Ishikawa (cell line): ENCODE results near the gene HTR3E.

ENCODE experiments used
- CREB1 ChIP-seq: IDR thresholded peaks from 2 replicates; pipeline ENCODE4 v1.6.1; 2012; ENCODE audit warnings: low read depth
- EGR1 ChIP-seq: IDR thresholded peaks from 2 replicates; pipeline ENCODE4 v1.6.1; 2012
- EP300 ChIP-seq: IDR thresholded peaks from 2 replicates; pipeline ENCODE4 v1.6.1; 2012; ENCODE audit warnings: borderline replicate concordance
- FOXM1 ChIP-seq: IDR thresholded peaks from 2 replicates; pipeline ENCODE4 v1.6.1; 2012; ENCODE audit warnings: low read depth, borderline replicate concordance
- MAX ChIP-seq: IDR thresholded peaks from 2 replicates; pipeline ENCODE4 v1.6.1; 2012
- NFIC ChIP-seq: IDR thresholded peaks from 2 replicates; pipeline ENCODE4 v1.6.1; 2012
- RAD21 ChIP-seq: IDR thresholded peaks from 2 replicates; pipeline ENCODE4 v1.6.1; 2012; ENCODE audit warnings: low read depth
- TAF1 ChIP-seq: IDR thresholded peaks from 2 replicates; pipeline ENCODE4 v1.6.1; 2012; ENCODE audit warnings: low read depth, mild to moderate bottlenecking
- TEAD4 ChIP-seq: IDR thresholded peaks from 2 replicates; pipeline ENCODE4 v1.6.1; 2012
- TF ChIP-seq, protein P1 (sequence below): IDR thresholded peaks from 2 replicates; pipeline ENCODE4 v1.6.1; 2012; ENCODE audit warnings: low read depth, mild to moderate bottlenecking

- TF ChIP-seq EP300 (no peak), RAD21 (peak; percentile 50), FOXM1 (no peak), EGR1 (no peak), TEAD4 (no peak), CREB1 (no peak), TAF1 (no peak), NFIC (no peak), MAX (no peak)
- TF ChIP-seq, protein P1, sequence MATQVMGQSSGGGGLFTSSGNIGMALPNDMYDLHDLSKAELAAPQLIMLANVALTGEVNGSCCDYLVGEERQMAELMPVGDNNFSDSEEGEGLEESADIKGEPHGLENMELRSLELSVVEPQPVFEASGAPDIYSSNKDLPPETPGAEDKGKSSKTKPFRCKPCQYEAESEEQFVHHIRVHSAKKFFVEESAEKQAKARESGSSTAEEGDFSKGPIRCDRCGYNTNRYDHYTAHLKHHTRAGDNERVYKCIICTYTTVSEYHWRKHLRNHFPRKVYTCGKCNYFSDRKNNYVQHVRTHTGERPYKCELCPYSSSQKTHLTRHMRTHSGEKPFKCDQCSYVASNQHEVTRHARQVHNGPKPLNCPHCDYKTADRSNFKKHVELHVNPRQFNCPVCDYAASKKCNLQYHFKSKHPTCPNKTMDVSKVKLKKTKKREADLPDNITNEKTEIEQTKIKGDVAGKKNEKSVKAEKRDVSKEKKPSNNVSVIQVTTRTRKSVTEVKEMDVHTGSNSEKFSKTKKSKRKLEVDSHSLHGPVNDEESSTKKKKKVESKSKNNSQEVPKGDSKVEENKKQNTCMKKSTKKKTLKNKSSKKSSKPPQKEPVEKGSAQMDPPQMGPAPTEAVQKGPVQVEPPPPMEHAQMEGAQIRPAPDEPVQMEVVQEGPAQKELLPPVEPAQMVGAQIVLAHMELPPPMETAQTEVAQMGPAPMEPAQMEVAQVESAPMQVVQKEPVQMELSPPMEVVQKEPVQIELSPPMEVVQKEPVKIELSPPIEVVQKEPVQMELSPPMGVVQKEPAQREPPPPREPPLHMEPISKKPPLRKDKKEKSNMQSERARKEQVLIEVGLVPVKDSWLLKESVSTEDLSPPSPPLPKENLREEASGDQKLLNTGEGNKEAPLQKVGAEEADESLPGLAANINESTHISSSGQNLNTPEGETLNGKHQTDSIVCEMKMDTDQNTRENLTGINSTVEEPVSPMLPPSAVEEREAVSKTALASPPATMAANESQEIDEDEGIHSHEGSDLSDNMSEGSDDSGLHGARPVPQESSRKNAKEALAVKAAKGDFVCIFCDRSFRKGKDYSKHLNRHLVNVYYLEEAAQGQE: no peak
These were observed 20.8 kb downstream of the HTR3E start for GRCh38 chr3:184117636-184118035.
